AG09309 (cell line): ENCODE measurements around the gene RGS3.

ENCODE experiments used
- DNase-seq: peaks from one replicate; pipeline ENCODE4 v3.0.0-alpha.2; 2010; ENCODE audit warnings: low read depth
- H3K4me3 ChIP-seq: 2 replicates; pipeline ENCODE4 v1.5.1; 2011; ENCODE audit warnings: mild to moderate bottlenecking, low read depth, low read length, moderate library complexity; ENCODE audit not compliant: control insufficient read depth
- CTCF ChIP-seq: IDR thresholded peaks from 2 replicates; pipeline ENCODE4 v1.5.1; 2011; ENCODE audit warnings: mild to moderate bottlenecking, low read depth, low read length, inconsistent platforms; ENCODE audit not compliant: insufficient read depth, control insufficient read depth; ENCODE audit errors: missing control alignments

RGS3 gene

DNA sequence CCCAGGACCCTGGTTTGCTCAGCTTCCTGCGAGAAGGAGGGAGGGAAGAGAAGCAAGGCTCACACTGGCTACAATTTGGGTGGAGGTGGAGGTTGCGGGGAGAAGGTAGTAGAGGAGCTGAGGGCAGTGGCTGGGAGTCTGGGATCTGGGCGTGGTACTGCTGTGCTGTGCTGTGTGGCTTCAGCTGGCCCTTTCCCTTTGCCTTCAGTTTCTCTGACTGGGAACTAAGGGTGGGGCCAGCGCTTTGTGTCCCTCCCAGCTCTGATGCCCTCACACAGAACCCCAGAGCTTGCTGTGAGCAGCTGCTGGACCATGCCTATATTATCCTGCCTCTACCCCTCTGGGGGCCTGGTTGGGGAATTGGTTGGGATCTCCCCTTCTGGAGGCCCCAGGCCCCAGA is 60.9 kb downstream of the RGS3 start:
- no peak overlapping the region for H3K4me3 ChIP-seq
- no peak for TF ChIP-seq CTCF
- no peak for DNase-seq

DNA sequence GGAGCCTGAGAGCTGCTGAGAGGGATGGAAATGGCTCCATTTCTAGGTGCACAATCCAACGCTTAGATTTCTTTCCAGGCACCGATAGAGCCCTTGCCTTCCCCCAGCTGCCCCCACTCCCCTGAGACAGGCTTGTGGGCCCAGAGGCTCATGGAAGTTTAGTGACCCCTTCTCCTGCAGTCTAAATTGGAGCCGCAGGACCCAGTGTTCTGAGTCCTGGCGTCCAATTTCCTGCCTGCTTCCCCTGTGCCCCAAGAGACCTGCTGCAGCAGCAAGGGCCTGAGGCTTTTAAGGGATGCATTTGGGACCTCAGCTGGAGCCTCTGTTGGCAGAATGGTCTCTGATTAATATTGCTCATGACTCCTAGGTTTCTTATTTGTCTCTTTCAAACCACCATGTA is 61.7 kb downstream of the RGS3 start:
- H3K4me3 ChIP-seq: no peak overlapping the region
- DNase-seq: no peak
- no peak for TF ChIP-seq CTCF

GRCh38 chr9:113525831-113526230 is 62.3 kb downstream of the RGS3 start:
- TF ChIP-seq CTCF: no peak
- H3K4me3 ChIP-seq: no peak overlapping the region
- no peak for DNase-seq

- H3K4me3 ChIP-seq: no peak overlapping the region
- no peak for TF ChIP-seq CTCF
- DNase-seq: no peak
Observed at GRCh38 chr9:113526231-113526746, 62.8 kb downstream of the RGS3 start.

DNA sequence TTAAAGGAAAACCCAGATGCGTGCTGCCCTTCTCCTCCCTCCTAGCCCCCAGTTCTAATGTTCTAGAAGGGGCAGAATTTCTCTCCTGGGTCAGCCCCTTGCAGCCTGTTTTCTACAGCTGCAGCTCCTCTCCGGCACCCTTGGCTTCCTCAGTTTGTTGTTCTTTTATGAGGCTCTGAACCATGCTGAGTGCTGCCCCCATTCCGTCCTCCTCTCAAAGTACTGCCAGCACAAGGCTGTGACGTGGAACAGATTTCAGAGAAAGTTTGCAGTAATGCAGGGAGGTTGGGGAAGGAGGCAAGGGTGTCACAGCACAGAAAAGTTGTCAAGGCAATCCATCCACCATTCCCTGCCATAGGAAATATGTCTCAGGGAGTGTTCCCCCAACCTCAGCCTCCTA is 63.3 kb downstream of the RGS3 start:
- no peak for TF ChIP-seq CTCF
- no peak for DNase-seq
- no peak overlapping the region for H3K4me3 ChIP-seq

DNA sequence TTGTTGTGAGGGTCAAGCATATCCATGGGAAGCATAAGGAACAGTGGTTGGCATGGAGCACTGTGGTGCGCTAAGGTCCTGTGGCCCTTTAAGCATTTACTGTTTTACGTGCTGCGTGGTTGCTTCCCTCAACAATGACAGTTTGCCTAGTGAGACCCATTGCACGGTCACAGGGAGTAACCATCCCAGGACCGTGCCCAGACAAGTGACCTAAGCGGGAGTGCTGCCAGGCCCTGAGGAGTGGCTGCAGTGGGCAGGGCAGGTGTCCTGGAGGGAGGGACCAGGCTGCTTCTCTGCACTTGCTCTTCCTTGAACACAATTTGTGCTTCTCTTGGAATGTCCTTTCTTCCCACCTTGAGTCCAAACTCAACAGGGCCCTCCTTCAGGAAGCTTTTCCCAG is 64.6 kb downstream of the RGS3 start:
- TF ChIP-seq CTCF: no peak
- no peak overlapping the region for H3K4me3 ChIP-seq
- no peak for DNase-seq

DNA sequence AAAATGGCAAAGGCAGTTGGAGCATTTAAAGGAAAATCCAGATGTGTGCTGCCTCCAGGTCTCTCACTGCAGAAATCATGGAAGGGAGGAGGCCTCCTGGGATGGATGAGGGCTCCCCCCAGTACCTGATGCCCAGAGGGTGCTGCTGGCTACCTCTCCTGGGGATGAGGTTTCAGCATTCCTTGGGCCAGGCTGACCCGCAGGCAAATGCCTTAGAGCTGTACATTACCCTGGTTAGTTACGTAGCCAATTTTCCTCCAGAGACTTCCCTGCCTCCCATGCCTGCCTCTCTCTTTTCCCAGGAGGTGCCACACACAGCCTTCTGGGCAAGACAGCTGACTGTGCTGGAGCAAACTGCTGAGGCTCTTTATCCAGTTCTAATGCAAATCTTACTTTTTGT is 65.3 kb downstream of the RGS3 start:
- TF ChIP-seq CTCF: no peak
- no peak for DNase-seq
- H3K4me3 ChIP-seq: no peak overlapping the region
